OCI-LY3 (cell line): ENCODE measurements around the gene MAP6D1.

Experiments
- EZH2phosphoT487 ChIP-seq: fragments of 200-600 bp; shearing (Covaris generic); IDR thresholded peaks from 2 replicates; pipeline ENCODE4 v1.6.1; 2018; ENCODE audit warnings: antibody characterized with exemption, mixed run types, low read depth
- TF ChIP-seq, protein P1 (sequence below): fragments of 200-600, 300-600 bp; sonication (generic); IDR thresholded peaks from 2 replicates; pipeline ENCODE4 v1.5.1; 2014; ENCODE audit warnings: antibody characterized with exemption, low read length, low read depth

DNA sequence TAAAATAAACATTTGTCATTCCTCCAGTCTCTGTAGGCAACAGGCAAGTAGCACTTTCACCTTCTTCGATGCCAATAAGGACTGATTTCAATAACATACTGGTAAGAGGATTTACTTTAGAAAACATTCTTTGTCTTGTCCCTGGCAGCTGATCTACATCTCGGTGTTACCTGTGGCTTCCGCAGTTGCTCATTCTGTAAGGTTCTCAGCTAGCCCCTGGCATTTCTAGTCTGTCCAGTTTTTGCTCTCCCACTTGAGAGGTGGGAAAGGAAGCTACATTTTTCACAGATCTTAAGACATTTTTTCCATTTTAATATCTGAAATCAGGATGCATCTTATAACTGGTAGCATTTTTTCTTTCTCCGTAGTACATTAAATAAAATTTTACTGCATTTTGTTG, 19.7 kb upstream of the MAP6D1 start:
- TF ChIP-seq, protein P1, sequence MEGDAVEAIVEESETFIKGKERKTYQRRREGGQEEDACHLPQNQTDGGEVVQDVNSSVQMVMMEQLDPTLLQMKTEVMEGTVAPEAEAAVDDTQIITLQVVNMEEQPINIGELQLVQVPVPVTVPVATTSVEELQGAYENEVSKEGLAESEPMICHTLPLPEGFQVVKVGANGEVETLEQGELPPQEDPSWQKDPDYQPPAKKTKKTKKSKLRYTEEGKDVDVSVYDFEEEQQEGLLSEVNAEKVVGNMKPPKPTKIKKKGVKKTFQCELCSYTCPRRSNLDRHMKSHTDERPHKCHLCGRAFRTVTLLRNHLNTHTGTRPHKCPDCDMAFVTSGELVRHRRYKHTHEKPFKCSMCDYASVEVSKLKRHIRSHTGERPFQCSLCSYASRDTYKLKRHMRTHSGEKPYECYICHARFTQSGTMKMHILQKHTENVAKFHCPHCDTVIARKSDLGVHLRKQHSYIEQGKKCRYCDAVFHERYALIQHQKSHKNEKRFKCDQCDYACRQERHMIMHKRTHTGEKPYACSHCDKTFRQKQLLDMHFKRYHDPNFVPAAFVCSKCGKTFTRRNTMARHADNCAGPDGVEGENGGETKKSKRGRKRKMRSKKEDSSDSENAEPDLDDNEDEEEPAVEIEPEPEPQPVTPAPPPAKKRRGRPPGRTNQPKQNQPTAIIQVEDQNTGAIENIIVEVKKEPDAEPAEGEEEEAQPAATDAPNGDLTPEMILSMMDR, result no peak
- no peak for TF ChIP-seq EZH2phosphoT487
